H1 (cell line): Measurements from ENCODE around the gene IDH3A. TPM values are rescaled to one million over a fixed set of nuclear protein-coding genes. Genes with fewer than 3 reads are reported as not detected.

Experiments
- CTCF ChIA-PET: fragments of 300-600 bp; sonication (Branson Sonifier 250); formaldehyde crosslinking; loops from one replicate; lab custom pipeline; 2021; ENCODE audit not compliant: partially characterized antibody; lab: Charles Lee
- POLR2A ChIA-PET: fragments of 300-600 bp; sonication (Branson Sonifier 250); formaldehyde crosslinking; loops from one replicate; lab custom pipeline; 2021; ENCODE audit warnings: inconsistent platforms; ENCODE audit not compliant: partially characterized antibody; lab: Charles Lee
- DNase-seq, 2 experiments: peaks; one replicate each; pipeline versions ENCODE4 v3.0.0 to v3.0.0-alpha.2; 2010 to 2022; ENCODE audit warnings: low spot score in 2 of 2, low read depth in 1 of 2, mixed read lengths in 1 of 2
- FAIRE-seq: peaks from 2 replicates; lab custom pipeline; 2011; peaks lifted over from hg19 to GRCh38; lab: Jason Lieb, UNC
- H2AFZ ChIP-seq: 2 replicates; pipeline ENCODE4 v1.8.1; 2012; ENCODE audit warnings: low read length, inconsistent platforms
- H2AK5ac ChIP-seq: 2 replicates; pipeline ENCODE4 v1.6.1; 2013; ENCODE audit warnings: low read depth, low read length
- H2BK120ac ChIP-seq: replicated peaks from 2 replicates; pipeline ENCODE3; 2013; ENCODE audit warnings: low read depth, low read length, inconsistent platforms
- H2BK12ac ChIP-seq: 2 replicates; pipeline ENCODE4 v1.6.1; 2013; ENCODE audit warnings: low read depth, low read length
- H2BK15ac ChIP-seq: 2 replicates; pipeline ENCODE4 v1.6.1; 2013; ENCODE audit warnings: low read length
- H2BK20ac ChIP-seq: 2 replicates; pipeline ENCODE4 v1.6.1; 2013; ENCODE audit warnings: low read length
- H2BK5ac ChIP-seq: 2 replicates; pipeline ENCODE4 v1.6.1; 2013; ENCODE audit warnings: low read depth, low read length
- H3K14ac ChIP-seq: 2 replicates; pipeline ENCODE4 v1.6.1; 2013; ENCODE audit warnings: inconsistent platforms; ENCODE audit not compliant: insufficient read length
- H3K18ac ChIP-seq: 2 replicates; pipeline ENCODE4 v1.6.1; 2013; ENCODE audit warnings: low read length; ENCODE audit errors: extremely low read depth
- H3K23ac ChIP-seq: 2 replicates; pipeline ENCODE4 v1.6.1; 2013; ENCODE audit warnings: inconsistent platforms; ENCODE audit not compliant: insufficient read length
- H3K23me2 ChIP-seq: 2 replicates; pipeline ENCODE4 v1.6.1; 2013; ENCODE audit warnings: low read depth, low read length
- H3K27ac ChIP-seq: 2 replicates; pipeline ENCODE4 v1.6.1; 2011; ENCODE audit warnings: low read depth, low read length, inconsistent platforms
- H3K27me3 ChIP-seq, 4 experiments: replicated peaks in 1 of 4; 1 replicate in 1 of 4; 2 replicates in 3 of 4; pipeline versions ENCODE4 v1.6.1 to v1.8.1; 2011 to 2013; ENCODE audit warnings: low read length in 3 of 4, mild to moderate bottlenecking in 3 of 4, inconsistent platforms in 2 of 4, mixed read lengths in 2 of 4, moderate library complexity in 1 of 4; ENCODE audit not compliant: control insufficient read depth in 3 of 4, insufficient read depth in 3 of 4; ENCODE audit errors: extremely low read depth in 1 of 4
- H3K36me3 ChIP-seq, 4 experiments: 2 replicates each; pipeline versions ENCODE4 v1.6.1 to v1.8.1; 2011 to 2013; ENCODE audit warnings: mild to moderate bottlenecking in 4 of 4, low read length in 3 of 4, moderate library complexity in 2 of 4, control low read depth in 1 of 4, inconsistent platforms in 1 of 4; ENCODE audit not compliant: insufficient read depth in 4 of 4, control insufficient read depth in 2 of 4
- H3K4ac ChIP-seq: replicated peaks from 2 replicates; pipeline ENCODE3; 2013; ENCODE audit warnings: low read length, low read depth, mixed read lengths, inconsistent platforms; ENCODE audit not compliant: insufficient read length
- H3K4me1 ChIP-seq, 4 experiments: replicated peaks in 1 of 4; 1 replicate in 1 of 4; 2 replicates in 3 of 4; pipeline versions ENCODE4 v1.6.1 to v1.8.1; 2011 to 2013; ENCODE audit warnings: low read length in 3 of 4, inconsistent platforms in 2 of 4, mixed read lengths in 1 of 4; ENCODE audit not compliant: insufficient read depth in 4 of 4, control insufficient read depth in 3 of 4
- H3K4me2 ChIP-seq, 2 experiments: 2 replicates each; pipeline versions ENCODE4 v1.6.1 to v1.8.1; 2011 to 2013; ENCODE audit warnings: low read depth in 2 of 2, low read length in 2 of 2, control low read depth in 1 of 2, inconsistent platforms in 1 of 2, mild to moderate bottlenecking in 1 of 2; ENCODE audit not compliant: insufficient read depth in 1 of 2
- H3K4me3 ChIP-seq, 4 experiments: fragments of 200-600, 300-600 bp in 1 of 4; sonication (generic), shearing (Covaris generic), sonication (Bioruptor Twin) in 1 of 4; 2 replicates each; pipeline versions ENCODE4 v1.5.1 to v1.8.1; 2011 to 2016; ENCODE audit warnings: low read length in 4 of 4, low read depth in 3 of 4, control low read depth in 2 of 4, inconsistent platforms in 2 of 4, mild to moderate bottlenecking in 2 of 4, mixed read lengths in 1 of 4, moderate library complexity in 1 of 4; ENCODE audit not compliant: insufficient read depth in 2 of 4; ENCODE audit errors: extremely low read depth in 1 of 4
- H3K56ac ChIP-seq: replicated peaks from 2 replicates; pipeline ENCODE3; 2013; ENCODE audit warnings: low read depth, mild to moderate bottlenecking, mixed read lengths, low read length, inconsistent platforms; ENCODE audit not compliant: insufficient read length
- H3K79me1 ChIP-seq: 2 replicates; pipeline ENCODE4 v1.6.1; 2013; ENCODE audit warnings: low read depth, low read length, control low read depth
- H3K79me2 ChIP-seq, 2 experiments: 2 replicates each; pipeline versions ENCODE4 v1.6.1 to v1.8.1; 2012 to 2013; ENCODE audit warnings: low read length in 2 of 2, mild to moderate bottlenecking in 2 of 2, inconsistent platforms in 1 of 2; ENCODE audit not compliant: insufficient read depth in 2 of 2, control insufficient read depth in 1 of 2
- H3K9ac ChIP-seq, 4 experiments: replicated peaks in 1 of 4; 1 replicate in 1 of 4; 2 replicates in 3 of 4; pipeline versions ENCODE4 v1.6.1 to v1.8.1; 2011 to 2013; ENCODE audit warnings: low read depth in 3 of 4, low read length in 3 of 4, control low read depth in 2 of 4, mild to moderate bottlenecking in 2 of 4, moderate library complexity in 2 of 4, inconsistent platforms in 1 of 4; ENCODE audit errors: extremely low read depth in 1 of 4
- H3K9me3 ChIP-seq, 2 experiments: 2 replicates each; pipeline versions ENCODE4 v1.6.1 to v1.8.1; 2012 to 2013; ENCODE audit warnings: mild to moderate bottlenecking in 2 of 2, moderate library complexity in 2 of 2, control low read depth in 1 of 2, inconsistent platforms in 1 of 2, low read depth in 1 of 2, low read length in 1 of 2, mixed read lengths in 1 of 2; ENCODE audit not compliant: insufficient read depth in 2 of 2
- H4K20me1 ChIP-seq, 2 experiments: replicated peaks in 1 of 2; 2 replicates each; pipeline versions ENCODE3 to v1.8.1; 2011 to 2013; ENCODE audit warnings: inconsistent platforms in 2 of 2, low read length in 2 of 2, mild to moderate bottlenecking in 1 of 2; ENCODE audit not compliant: insufficient read depth in 2 of 2, control insufficient read depth in 1 of 2
- H4K5ac ChIP-seq: 2 replicates; pipeline ENCODE4 v1.6.1; 2013; ENCODE audit warnings: low read length, low read depth, mixed read lengths, inconsistent platforms; ENCODE audit not compliant: insufficient read length
- H4K8ac ChIP-seq: 2 replicates; pipeline ENCODE4 v1.8.0; 2013; ENCODE audit warnings: mild to moderate bottlenecking, moderate library complexity, low read length, inconsistent platforms; ENCODE audit not compliant: insufficient read depth; ENCODE audit errors: extremely low read depth
- H4K91ac ChIP-seq: replicated peaks from 2 replicates; pipeline ENCODE3; 2013; ENCODE audit warnings: low read length, mixed read lengths, inconsistent platforms; ENCODE audit not compliant: insufficient read length
- CEBPB ChIP-seq: IDR thresholded peaks from 2 replicates; pipeline ENCODE4 v1.6.1; 2012; ENCODE audit warnings: low read depth, low read length
- CHD1 ChIP-seq: IDR thresholded peaks from 2 replicates; pipeline ENCODE4 v1.6.1; 2012; ENCODE audit warnings: low read depth, low read length, improper control_type of control experiment
- CHD2 ChIP-seq: IDR thresholded peaks from 2 replicates; pipeline ENCODE4 v1.6.1; 2012; ENCODE audit warnings: low read length, improper control_type of control experiment
- CTBP2 ChIP-seq: IDR thresholded peaks from 2 replicates; pipeline ENCODE4 v1.7.0; 2011; ENCODE audit warnings: borderline replicate concordance, mild to moderate bottlenecking, moderate library complexity, mixed read lengths, low read length; ENCODE audit not compliant: insufficient read depth, insufficient read length
- GTF2F1 ChIP-seq: IDR thresholded peaks from 2 replicates; pipeline ENCODE4 v1.6.1; 2012; ENCODE audit warnings: low read depth, low read length, improper control_type of control experiment, borderline replicate concordance
- JUND ChIP-seq: IDR thresholded peaks from 2 replicates; pipeline ENCODE4 v1.6.1; 2011; ENCODE audit warnings: mild to moderate bottlenecking, improper control_type of control experiment, low read length
- MAFK ChIP-seq: IDR thresholded peaks from 2 replicates; pipeline ENCODE4 v1.6.1; 2012; ENCODE audit warnings: low read depth, mild to moderate bottlenecking, improper control_type of control experiment, low read length
- PHF8 ChIP-seq: fragments of 200-600 bp; sonication (generic); conservative IDR thresholded peaks from 2 replicates; pipeline ENCODE4 v1.7.1; 2012; ENCODE audit warnings: low read depth, mild to moderate bottlenecking, inconsistent platforms, low read length, moderate library complexity
- SAP30 ChIP-seq: fragments of 300-600 bp; sonication (generic); IDR thresholded peaks from 2 replicates; pipeline ENCODE4 v1.7.1; 2012; ENCODE audit warnings: low read length, moderate library complexity, mild to moderate bottlenecking, inconsistent platforms; ENCODE audit not compliant: insufficient read depth, insufficient replicate concordance
- SIN3A ChIP-seq, 2 experiments: IDR thresholded peaks in 1 of 2; conservative IDR thresholded peaks in 1 of 2; 2 replicates each; pipeline ENCODE4 v1.6.1; 2011 to 2012; ENCODE audit warnings: low read length in 2 of 2, improper control_type of control experiment in 1 of 2, low read depth in 1 of 2, mild to moderate bottlenecking in 1 of 2
- SP2 ChIP-seq: IDR thresholded peaks from 2 replicates; pipeline ENCODE4 v1.6.1; 2012; ENCODE audit warnings: mild to moderate bottlenecking, low read length, inconsistent platforms
- TAF7 ChIP-seq: optimal IDR thresholded peaks from 2 replicates; pipeline ENCODE3; 2011; ENCODE audit warnings: low read depth, mild to moderate bottlenecking, inconsistent platforms, low read length, moderate library complexity, borderline replicate concordance
- WGBS, 2 experiments: shearing (Covaris generic) in 1 of 2; methylation state at CpG; one replicate each; pipeline versions ENCODE4 v1.1.6 to v1.1.7; 2013 to 2015; ENCODE audit warnings: low lambda C conversion rate in 2 of 2, mixed read lengths in 2 of 2, inconsistent platforms in 1 of 2, low coverage in 1 of 2, missing lambda C conversion rate in 1 of 2; ENCODE audit not compliant: insufficient replicate concordance in 2 of 2, insufficient coverage in 1 of 2, insufficient read length in 1 of 2; ENCODE audit errors: extremely low coverage in 1 of 2, missing lambda C conversion rate in 1 of 2; 5-methylcytosine and 5-hydroxymethylcytosine counted together
- polyA plus RNA-seq, 7 experiments: library from polyadenylated mRNA; depleted of rRNA in 3 of 7; stranded (reverse) in 5 of 7; unstranded in 2 of 7; fragments of >200 nt in 5 of 7; fragments of 200-250 nt in 2 of 7; gene quantifications; 1 replicate in 5 of 7; 2 replicates in 1 of 7; 4 replicates in 1 of 7; pipeline versions ENCODE4 v1.2.1 to v1.2.3, GENCODE V29; 2011 to 2013; ENCODE audit warnings: missing spikeins in 2 of 7, mixed read lengths in 2 of 7
- total RNA-seq: library from RNA; stranded (reverse); fragmentation: NEBNext Ultra II Directional; extraction: Animal tissue kit (Norgen Biotek cat#: 25700); gene quantifications from 2 replicates; pipeline ENCODE4 v1.2.1, GENCODE V29; 2021

The IDH3A gene
- total and polyA plus RNA-seq, 2 of the 8 experiments (the other 6 are each of a cell fraction or from before 2014, with no cell fraction given), result 23.4 to 36.8 TPM

GRCh38 chr15:78206326-78207109, 57.4 kb downstream of the IDH3A start:
- DNase-seq, result peak in 1 of 2 experiments; percentile 42
- WGBS, 2 experiments, result 82% methylated on average over 12 of the region's 12 CpGs; no CpG with 5 or more reads in 1 of the 2 experiments
- TF ChIP-seq PHF8 (no peak), SAP30 (no peak), JUND (no peak), CEBPB (no peak), CTBP2 (no peak), SP2 (no peak), CHD2 (no peak), MAFK (no peak), GTF2F1 (no peak), CHD1 (no peak), TAF7 (no peak), SIN3A (conservative IDR thresholded peaks at IDR 0.05 in 1 of 2, IDR thresholded peaks at IDR 0.05 in 1 of 2; ENCODE audit: low read depth in 1 of 2, low read length in 2 of 2) (no peak)

More at GRCh38 chr15:78206326-78207109, 57.4 kb downstream of the IDH3A start:
- Histone ChIP-seq H2BK15ac (no peak overlapping the region), H2BK20ac (no peak overlapping the region), H2AFZ (no peak overlapping the region), H3K18ac (no peak overlapping the region), H4K20me1 (no peaks in the 10 kb centered on the region), H4K8ac (no peak overlapping the region), H3K9ac (no peak overlapping the region; a peak in 1 of 7 replicates), H3K4me1 (no peaks in the 10 kb centered on the region; a peak in 1 of 7 replicates), H2BK120ac (no peak overlapping the region), H3K4ac (no peak overlapping the region), H3K36me3 (no peaks in the 10 kb centered on the region), H3K23me2 (no peaks in the 10 kb centered on the region), H3K79me2 (no peaks in the 10 kb centered on the region), H3K4me2 (no peak overlapping the region), H3K27me3 (no peaks in the 10 kb centered on the region), H3K4me3 (no peak overlapping the region), H2BK12ac (no peak overlapping the region), H3K27ac (no peak overlapping the region), H3K14ac (no peak overlapping the region), H4K91ac (no peak overlapping the region), H3K23ac (no peak overlapping the region), H2AK5ac (no peak overlapping the region), H3K56ac (no peak overlapping the region), H4K5ac (no peak overlapping the region), H2BK5ac (no peak overlapping the region), H3K79me1 (no peaks in the 10 kb centered on the region; the same call in 1 of the 2 replicates), H3K9me3 (no peaks in the 10 kb centered on the region)
- POLR2A ChIA-PET, result interaction anchor here (0.8 to 0.9 kb wide), 2 partner anchors 22 to 29 kb away, joined by 3 read pairs; no protein-coding TSS in a partner anchor
- FAIRE-seq, result no peak
- CTCF ChIA-PET, result interaction anchor here (1.3 to 8.1 kb wide), 8 partner anchors 11 to 102 kb away, joined by 3 to 89 read pairs (median 8); partner anchors contain the start of gene ACSBG1
